ENCODE data around the gene HOOK2.

HOOK2 gene

GRCh38 chr19:12793290-12794195, 18.2 kb upstream of the HOOK2 start:
- DNase-seq, result peak; percentile 79

- DNase-seq, result no peak
These were observed 17.5 kb upstream of the HOOK2 start for GRCh38 chr19:12792853-12793289.

DNA sequence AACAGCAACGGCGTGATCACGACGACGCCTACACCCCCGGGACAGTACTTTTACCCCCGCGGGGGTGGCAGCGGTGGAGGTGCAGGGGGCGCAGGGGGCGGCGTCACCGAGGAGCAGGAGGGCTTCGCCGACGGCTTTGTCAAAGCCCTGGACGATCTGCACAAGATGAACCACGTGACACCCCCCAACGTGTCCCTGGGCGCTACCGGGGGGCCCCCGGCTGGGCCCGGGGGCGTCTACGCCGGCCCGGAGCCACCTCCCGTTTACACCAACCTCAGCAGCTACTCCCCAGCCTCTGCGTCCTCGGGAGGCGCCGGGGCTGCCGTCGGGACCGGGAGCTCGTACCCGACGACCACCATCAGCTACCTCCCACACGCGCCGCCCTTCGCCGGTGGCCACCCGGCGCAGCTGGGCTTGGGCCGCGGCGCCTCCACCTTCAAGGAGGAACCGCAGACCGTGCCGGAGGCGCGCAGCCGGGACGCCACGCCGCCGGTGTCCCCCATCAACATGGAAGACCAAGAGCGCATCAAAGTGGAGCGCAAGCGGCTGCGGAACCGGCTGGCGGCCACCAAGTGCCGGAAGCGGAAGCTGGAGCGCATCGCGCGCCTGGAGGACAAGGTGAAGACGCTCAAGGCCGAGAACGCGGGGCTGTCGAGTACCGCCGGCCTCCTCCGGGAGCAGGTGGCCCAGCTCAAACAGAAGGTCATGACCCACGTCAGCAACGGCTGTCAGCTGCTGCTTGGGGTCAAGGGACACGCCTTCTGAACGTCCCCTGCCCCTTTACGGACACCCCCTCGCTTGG, 16.9 kb upstream of the HOOK2 start:
- DNase-seq, result peak; percentile 81

- peak; percentile 90 for DNase-seq
These were observed 16.1 kb upstream of the HOOK2 start, which contains the start of gene JUNB for GRCh38 chr19:12791345-12792050. JUNB (plus strand) TSS chr19:12791486; CDS start chr19:12791772, 286 bp downstream.

- DNase-seq, result no peak
These were observed 15.4 kb upstream of the HOOK2 start for GRCh38 chr19:12790628-12791344.

DNA sequence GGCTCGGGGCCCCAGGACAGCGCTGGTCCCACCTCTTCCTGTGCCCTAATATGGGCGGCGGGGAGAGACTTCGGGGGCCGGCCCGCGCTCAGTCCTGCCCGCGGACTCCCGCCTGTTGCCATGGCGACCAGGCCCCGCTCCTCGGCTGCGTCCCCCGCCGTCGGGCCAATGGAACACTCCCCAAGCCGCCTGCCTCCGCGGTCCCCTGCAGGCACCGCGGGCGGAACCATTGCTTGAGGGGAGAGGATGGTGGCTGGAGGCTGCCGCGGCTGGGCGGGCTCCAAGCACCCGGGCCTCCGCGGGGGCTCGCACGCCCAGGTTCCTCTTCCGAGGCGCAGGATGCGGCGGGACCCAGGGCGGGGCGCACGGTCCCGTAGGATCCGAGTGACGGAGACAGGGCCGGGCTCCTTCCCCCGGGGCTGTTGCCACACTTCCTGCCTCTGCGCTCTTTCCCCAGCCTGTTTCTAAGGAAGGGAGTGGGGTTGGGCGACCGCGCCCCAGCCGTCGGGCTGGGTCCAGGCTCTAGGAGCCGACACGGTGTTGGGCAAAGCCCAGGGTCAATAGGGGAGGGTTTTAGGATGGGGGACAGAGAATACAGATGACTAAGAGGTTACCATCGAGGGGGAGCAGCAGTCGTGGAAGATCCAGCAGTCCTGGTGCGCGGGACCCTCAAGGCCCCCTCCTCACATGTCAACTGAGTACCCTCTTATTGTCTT, 14.7 kb upstream of the HOOK2 start:
- peak; percentile 97 for DNase-seq

DNA sequence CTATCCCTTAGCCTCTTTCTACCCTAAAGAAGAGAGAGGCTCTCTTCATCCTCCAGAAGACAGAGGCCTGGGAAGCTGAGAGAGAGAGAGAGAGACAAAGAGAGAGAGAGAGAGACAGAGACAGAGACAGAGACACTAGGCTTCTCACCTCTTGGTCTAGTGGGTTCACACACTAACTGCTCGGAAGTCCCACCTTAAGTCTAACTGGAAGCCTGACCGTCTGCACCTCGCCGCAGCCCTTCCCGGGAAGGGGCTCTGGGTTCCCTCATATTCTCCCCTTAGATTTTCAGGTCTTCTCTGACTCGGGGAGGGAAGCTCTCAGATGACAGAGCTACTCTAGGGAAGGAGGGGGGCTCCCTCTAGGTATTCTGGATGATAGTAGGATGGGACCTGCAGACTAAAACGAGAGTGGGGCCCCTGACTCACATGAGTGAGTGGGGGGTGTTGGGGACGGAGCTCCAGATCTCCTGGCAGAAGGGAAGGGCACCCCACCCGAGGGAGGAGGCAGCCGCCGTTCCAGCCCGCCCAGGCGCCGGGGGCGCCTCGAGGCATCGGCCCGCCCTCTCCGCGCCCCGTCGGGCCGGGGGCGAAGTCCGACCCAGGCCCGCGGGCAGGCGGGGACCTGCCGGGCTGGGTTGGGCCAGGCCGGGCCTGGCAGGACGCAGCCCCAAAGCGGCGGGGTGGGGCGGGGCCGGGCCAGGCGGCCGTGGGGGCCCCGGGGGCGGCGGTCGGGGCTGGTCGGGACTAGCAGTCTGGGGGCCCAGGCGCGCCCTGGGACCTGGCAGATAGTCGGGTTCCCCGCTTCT, 13.9 kb upstream of the HOOK2 start:
- no peak for DNase-seq

DNA sequence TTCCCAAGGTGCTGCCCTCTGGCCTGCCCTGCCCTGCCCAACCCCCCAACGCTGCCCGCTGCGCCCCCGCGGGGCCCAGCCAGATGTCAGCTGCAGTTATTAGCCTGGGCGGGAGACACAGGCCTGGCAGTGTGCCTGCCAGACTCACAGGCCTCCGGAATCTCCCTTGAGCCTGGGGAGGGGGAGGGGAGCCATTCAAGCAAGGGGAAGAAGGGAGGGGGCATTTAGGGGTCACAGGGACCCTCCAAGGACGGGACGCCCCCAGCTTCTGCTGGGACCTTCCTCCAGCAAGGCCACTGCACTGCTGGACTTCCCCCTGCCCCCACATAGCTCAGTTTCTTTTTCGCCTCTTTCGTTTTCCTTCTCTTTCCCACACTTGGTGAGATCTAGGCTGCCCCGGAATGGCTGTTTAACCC, 13.3 kb upstream of the HOOK2 start:
- DNase-seq, result no peak

GRCh38 chr19:12788042-12788681, 12.8 kb upstream of the HOOK2 start:
- DNase-seq, result no peak

DNA sequence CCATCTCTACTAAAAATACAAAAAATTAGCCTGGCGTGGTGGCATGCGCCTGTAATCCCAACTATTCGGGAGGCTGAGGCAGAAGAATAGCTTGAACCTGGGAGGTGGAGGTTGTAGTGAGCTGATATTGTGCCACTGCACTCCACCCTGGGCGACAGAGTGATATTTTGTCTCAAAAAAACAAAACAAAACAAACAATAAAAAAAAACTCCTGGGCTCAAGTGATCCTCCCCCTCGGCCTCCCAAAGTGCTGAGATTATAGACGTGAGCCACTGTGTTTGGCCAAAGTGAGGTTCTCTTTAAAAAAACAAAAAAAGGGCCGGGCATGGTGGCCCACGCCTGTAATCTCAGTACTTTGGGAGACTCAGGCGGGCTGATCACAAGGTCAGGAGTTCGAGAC, 12.1 kb upstream of the HOOK2 start:
- no peak for DNase-seq

- DNase-seq, result no peak
These were observed 11.6 kb upstream of the HOOK2 start for GRCh38 chr19:12786952-12787351.

DNA sequence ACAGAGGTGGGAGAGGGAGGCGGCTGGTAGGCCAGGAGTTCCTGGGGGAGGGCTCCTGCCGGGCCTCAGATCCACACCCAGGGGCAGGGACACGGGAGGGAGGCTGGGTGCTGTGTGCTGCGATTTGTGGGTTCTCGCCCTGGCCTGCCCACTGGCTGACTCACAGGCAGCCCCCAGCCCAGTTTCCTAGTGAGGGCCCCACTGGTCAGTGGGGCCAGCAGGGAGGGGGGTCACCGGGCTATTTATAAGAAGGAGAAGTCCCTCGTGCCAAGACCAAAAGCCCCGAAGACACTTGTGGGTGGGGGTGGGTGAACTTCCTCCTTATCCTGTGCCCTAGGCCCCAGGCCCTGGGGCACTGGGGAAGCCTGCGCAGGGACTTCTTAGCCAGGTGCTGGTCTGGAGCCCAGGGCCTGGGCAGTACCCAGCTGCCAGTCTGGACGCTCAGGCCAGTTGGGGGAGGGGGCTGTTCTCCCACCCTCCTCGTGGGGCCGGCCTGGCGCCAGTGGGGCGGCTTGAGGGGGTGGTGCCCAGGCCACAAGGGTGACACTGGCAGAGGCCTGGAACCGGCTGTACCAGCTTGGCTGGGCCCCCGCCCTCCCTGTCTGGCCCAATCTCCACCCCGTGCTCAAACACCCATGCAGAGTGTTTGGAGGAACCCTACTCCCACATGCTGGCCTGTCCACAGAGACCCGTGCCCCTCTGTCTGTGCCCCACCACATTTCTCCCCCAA, 11.0 kb upstream of the HOOK2 start:
- no peak for DNase-seq

- no peak for DNase-seq
These were observed 10.2 kb upstream of the HOOK2 start for GRCh38 chr19:12785431-12786031.

GRCh38 chr19:12784871-12785430, 9.6 kb upstream of the HOOK2 start:
- DNase-seq, result no peak

- no peak for DNase-seq
These were observed 9.1 kb upstream of the HOOK2 start for GRCh38 chr19:12784394-12784870.

DNA sequence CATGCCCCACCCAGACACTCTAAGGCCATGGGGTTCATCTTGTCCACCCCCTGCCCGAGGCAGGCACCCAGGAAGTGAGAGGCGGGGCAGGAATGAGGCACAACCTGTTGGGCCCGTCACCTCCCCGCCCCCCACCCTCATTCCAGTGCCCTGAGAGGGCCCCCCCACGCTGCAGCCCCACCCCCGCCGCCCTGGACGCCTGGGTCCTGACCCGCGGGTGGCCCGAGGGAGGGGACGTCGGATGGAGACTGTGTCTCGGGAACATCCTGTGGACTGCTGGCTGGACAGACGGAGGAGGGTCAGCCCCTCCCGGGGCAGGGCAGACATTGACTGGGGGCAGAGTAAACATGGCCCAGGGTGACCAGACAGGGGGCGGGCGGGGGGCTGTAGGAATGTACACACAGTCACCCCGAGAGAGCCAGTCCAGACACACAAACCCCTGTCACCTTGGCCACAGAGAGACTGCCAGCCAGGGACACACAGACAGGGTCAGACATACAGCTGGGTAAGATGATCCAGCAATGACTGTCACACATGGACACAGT, 8.6 kb upstream of the HOOK2 start:
- no peak for DNase-seq

DNA sequence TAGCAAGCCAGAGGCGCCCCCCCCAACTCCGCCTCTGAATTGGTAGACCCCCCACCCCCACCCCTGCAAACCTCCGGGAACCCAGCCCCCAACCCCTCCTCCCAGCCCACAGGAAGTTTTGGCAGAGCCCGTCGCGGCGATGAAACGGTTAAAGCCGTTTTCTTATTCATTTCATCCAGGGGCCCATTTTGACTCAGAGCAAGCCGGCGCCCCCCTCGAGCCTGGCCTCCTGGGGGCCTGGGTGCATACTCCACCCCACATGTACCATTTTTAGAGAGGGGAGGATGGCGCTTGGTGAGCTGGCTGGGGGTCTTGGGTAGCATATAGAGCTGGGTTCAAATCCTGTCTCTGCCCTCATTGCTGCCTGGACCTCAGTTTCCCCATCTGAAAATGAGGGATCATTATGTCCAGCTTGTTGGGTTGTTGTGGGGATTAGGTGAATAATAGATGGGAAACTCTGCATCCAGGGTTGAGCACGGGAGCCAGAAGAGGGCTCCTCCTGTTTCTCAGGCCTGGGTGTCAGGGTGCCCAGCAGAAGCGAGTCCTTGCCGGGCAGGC, 8.0 kb upstream of the HOOK2 start:
- no peak for DNase-seq
